ENCODE data around the gene DPH2. TPM values are rescaled to one million over a fixed set of nuclear protein-coding genes. Genes with fewer than 3 reads are reported as not detected.

Gene DPH2
- total and polyA plus RNA-seq, 8 donors: 10.8 to 22.0 (median 14.5) TPM

DNA sequence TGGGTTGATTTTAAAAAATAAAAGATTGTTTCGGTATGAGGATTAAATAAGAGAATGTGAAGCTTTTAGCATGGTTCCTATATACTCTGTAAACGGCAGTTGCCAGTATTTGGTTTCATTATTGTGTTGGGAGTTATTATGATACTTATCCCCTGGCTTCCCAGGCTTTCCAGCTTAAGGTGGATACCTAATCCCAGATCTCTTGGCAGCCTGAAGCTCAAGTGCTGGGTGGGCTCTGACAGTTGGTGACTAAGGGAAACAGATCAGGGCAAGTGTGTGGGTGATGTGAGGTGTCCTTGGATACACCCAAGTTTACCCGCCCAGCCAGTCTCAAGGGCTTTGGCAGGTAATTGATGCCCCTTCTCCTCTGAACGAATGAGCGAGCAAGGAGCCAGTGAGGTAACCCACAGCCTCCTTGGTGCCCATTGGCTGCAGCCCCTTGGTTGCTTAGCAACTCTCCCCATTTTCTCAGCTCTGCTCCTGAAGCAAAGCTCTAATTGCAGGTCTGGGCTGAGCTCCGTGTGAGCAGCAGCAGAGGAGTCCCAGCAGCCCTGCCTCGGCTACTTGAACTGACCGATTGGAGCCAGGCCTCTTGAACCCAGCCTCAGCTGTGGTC lies 17.0 kb upstream of the DPH2 start:
- H3K4me3 ChIP-seq: no peak overlapping the region
- no peaks in the 10 kb centered on the region for H3K9me3 ChIP-seq
- TF ChIP-seq, protein P1, sequence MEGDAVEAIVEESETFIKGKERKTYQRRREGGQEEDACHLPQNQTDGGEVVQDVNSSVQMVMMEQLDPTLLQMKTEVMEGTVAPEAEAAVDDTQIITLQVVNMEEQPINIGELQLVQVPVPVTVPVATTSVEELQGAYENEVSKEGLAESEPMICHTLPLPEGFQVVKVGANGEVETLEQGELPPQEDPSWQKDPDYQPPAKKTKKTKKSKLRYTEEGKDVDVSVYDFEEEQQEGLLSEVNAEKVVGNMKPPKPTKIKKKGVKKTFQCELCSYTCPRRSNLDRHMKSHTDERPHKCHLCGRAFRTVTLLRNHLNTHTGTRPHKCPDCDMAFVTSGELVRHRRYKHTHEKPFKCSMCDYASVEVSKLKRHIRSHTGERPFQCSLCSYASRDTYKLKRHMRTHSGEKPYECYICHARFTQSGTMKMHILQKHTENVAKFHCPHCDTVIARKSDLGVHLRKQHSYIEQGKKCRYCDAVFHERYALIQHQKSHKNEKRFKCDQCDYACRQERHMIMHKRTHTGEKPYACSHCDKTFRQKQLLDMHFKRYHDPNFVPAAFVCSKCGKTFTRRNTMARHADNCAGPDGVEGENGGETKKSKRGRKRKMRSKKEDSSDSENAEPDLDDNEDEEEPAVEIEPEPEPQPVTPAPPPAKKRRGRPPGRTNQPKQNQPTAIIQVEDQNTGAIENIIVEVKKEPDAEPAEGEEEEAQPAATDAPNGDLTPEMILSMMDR (IDR thresholded peaks at IDR 0.05): no peak
- H3K4me1 ChIP-seq: peaks cover 3 to 8% (median 4%) of the 10 kb centered on the region in 3 donors
- intact Hi-C loops (cut with DNase I): no loop called here
- H3K27ac ChIP-seq: no peak overlapping the region
- peak in 2 of 4 donors; percentile 55 to 62 for ATAC-seq
- DNase-seq: peak in 1 of 6 donors; percentile 32
- peaks cover 0 to 6% (median 0%) of the 10 kb centered on the region in 3 donors for H3K36me3 ChIP-seq
- no peaks in the 10 kb centered on the region for H3K27me3 ChIP-seq
- no peak for FAIRE-seq
- WGBS, 2 donors: 75 to 79% methylated on average over 8 of the region's 8 CpGs

DNA sequence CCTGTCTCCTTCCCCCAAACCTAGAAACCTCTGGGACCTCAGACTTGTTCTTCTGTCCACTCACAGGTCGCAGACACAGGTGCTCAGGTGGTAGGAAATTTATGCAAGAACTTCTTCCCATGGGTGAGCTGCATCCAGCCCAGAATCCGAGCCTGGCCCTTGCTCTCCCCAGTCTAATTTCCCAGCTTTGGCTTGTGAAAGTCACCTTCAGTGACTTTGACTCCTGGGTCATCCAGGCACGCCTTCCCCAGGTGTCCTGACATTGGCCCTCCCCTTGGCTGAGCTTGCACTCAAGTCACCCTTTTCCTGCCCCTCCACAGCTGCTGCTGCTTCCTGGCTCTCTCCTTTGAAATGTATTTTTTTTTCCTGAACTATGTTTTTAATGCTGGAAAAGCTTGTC lies 16.4 kb upstream of the DPH2 start:
- FAIRE-seq (no peak), DNase-seq (no peak), ATAC-seq (no peak)
- Histone ChIP-seq H3K27ac (no peak overlapping the region), H3K27me3 (no peaks in the 10 kb centered on the region), H3K4me1 (peaks cover 0 to 3% (median 1%) of the 10 kb centered on the region in 3 donors), H3K36me3 (peaks cover 0 to 11% (median 0%) of the 10 kb centered on the region in 3 donors), H3K9me3 (no peaks in the 10 kb centered on the region), H3K4me3 (no peak overlapping the region)
- TF ChIP-seq, protein P1 (IDR thresholded peaks at IDR 0.05): no peak
- intact Hi-C loops (cut with DNase I): no loop called here
- 71 to 78% methylated on average over 3 of the region's 3 CpGs for WGBS, 2 donors

DNA sequence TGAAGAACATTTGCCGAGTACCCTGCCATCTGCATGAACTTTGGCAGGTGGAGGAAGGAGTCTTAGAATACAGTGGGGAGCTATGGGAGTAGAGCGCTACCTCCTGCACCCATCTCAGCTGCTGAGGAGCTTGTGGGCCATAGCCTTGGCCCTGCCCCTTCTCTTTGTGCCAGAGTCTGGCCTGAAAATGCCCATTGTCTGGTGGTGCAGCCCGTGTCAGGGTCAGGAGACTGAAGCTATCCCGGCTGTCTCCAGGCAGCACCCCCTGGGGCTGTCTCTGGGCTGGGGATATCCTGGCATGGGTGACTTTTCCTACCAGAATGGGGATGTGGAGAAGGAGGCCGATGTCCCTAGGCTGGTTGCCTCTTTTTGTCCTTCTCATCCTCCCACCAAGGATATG lies 15.8 kb upstream of the DPH2 start:
- FAIRE-seq (no peak), DNase-seq (no peak), ATAC-seq (no peak)
- H3K27me3 ChIP-seq: no peaks in the 10 kb centered on the region
- H3K9me3 ChIP-seq: no peaks in the 10 kb centered on the region
- intact Hi-C loops (cut with DNase I): no loop called here
- H3K4me3 ChIP-seq: no peak overlapping the region
- 84 to 89% methylated on average over 5 of the region's 5 CpGs for WGBS, 2 donors
- H3K4me1 ChIP-seq: no peaks in the 10 kb centered on the region
- H3K27ac ChIP-seq: no peak overlapping the region
- TF ChIP-seq, protein P1 (IDR thresholded peaks at IDR 0.05): no peak
- H3K36me3 ChIP-seq: peaks cover 0 to 17% (median 0%) of the 10 kb centered on the region in 3 donors

DNA sequence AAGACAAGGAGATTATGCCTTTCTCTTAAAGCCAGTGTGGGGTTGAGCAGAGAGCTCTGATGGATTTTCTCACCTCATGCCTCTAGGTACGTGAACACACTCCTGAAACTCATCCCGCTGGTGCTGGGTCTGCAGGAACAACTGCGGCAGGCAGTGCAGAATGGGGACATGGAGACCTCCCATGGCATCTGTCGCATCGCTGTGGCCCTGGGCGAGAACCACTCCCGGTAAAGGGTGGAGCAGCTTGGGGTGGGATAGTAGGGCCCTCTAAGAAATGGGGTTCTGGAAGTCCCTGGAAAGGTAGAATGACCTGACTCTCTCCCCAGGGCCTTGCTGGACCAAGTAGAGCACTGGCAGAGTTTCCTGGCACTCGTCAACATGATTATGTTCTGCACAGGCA lies 13.6 kb upstream of the DPH2 start:
- Histone ChIP-seq H3K9me3 (no peaks in the 10 kb centered on the region), H3K4me1 (no peaks in the 10 kb centered on the region), H3K27ac (no peak overlapping the region), H3K36me3 (peaks cover 0 to 17% (median 0%) of the 10 kb centered on the region in 3 donors), H3K27me3 (no peaks in the 10 kb centered on the region), H3K4me3 (no peak overlapping the region)
- intact Hi-C loops (cut with DNase I): no loop called here
- ATAC-seq: no peak
- 95 to 96% methylated on average over 8 of the region's 8 CpGs for WGBS, 2 donors
- DNase-seq: no peak
- no peak for FAIRE-seq
- TF ChIP-seq, protein P1 (IDR thresholded peaks at IDR 0.05): no peak

DNA sequence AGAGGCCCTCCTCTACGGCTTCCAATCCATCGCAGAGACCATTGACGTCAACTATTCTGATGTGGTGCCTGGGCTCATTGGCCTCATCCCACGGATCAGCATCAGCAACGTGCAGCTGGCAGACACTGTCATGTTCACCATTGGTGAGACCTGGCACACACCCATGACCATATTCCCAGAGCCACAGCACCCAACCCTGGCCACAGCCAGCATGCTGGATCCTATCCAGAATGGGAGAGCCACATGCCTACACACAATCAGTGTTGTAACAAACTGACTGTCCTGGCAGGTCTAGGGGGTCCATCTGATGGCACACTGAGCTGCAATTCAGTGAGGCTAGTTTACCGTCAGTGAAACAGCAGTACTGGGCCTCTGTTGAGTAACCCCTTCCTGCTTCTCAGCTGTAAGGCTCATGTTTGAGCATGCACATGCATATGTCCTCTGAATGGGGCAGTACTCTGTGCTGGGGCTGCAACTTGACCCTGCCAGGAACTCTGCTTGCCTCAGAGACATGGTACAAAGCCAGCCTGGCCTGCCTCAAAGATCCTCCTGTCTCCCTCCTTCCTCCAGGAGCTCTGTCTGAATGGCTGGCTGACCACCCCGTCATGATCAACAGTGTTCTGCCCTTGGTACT lies 12.3 kb upstream of the DPH2 start:
- ATAC-seq (no peak), DNase-seq (no peak), FAIRE-seq (no peak)
- 86 to 90% methylated on average over 7 of the region's 7 CpGs for WGBS, 2 donors
- Histone ChIP-seq H3K27ac (no peak overlapping the region), H3K27me3 (no peaks in the 10 kb centered on the region), H3K4me3 (no peak overlapping the region), H3K36me3 (peaks cover 0 to 17% (median 0%) of the 10 kb centered on the region in 3 donors), H3K4me1 (no peaks in the 10 kb centered on the region), H3K9me3 (no peaks in the 10 kb centered on the region)
- intact Hi-C loops (cut with DNase I): no loop called here
- TF ChIP-seq, protein P1 (IDR thresholded peaks at IDR 0.05): no peak
